ENCODE data around the gene LPCAT3.

Gene LPCAT3

GRCh38 chr12:6951551-6952120 is 66.6 kb downstream of the LPCAT3 start:
- DNase-seq: no peak

GRCh38 chr12:6950811-6951540 is 67.3 kb downstream of the LPCAT3 start, which contains the start of gene PTPN6:
PTPN6 (plus strand) TSS chr12:6951356; CDS start chr12:6951513, 157 bp downstream.
- no peak for DNase-seq

- DNase-seq: no peak
These were observed 67.9 kb downstream of the LPCAT3 start for GRCh38 chr12:6950401-6950801.

GRCh38 chr12:6948873-6949594 is 69.2 kb downstream of the LPCAT3 start:
- no peak for DNase-seq

- DNase-seq: no peak
These were observed 70.7 kb downstream of the LPCAT3 start for GRCh38 chr12:6947615-6948014.

GRCh38 chr12:6946920-6947374 is 71.3 kb downstream of the LPCAT3 start:
- no peak for DNase-seq

- peak; percentile 61 for DNase-seq
These were observed 72.0 kb downstream of the LPCAT3 start for GRCh38 chr12:6946033-6946919.

- DNase-seq: no peak
These were observed 72.7 kb downstream of the LPCAT3 start for GRCh38 chr12:6945613-6946012.

GRCh38 chr12:6944381-6945186 is 73.7 kb downstream of the LPCAT3 start:
- DNase-seq: peak; percentile 80

GRCh38 chr12:6943722-6944380 is 74.4 kb downstream of the LPCAT3 start, which contains the start of the genes C12orf57 and RNU7-1:
C12orf57 (plus strand) TSS chr12:6944022; CDS start chr12:6944122, 100 bp downstream.
RNU7-1 (plus strand) TSS chr12:6943816.
- DNase-seq: peak; percentile 55

GRCh38 chr12:6943389-6943721 is 74.9 kb downstream of the LPCAT3 start:
- DNase-seq: peak; percentile 70

GRCh38 chr12:6942331-6942665 is 76.0 kb downstream of the LPCAT3 start:
- no peak for DNase-seq

GRCh38 chr12:6941782-6942181 is 76.5 kb downstream of the LPCAT3 start:
- no peak for DNase-seq

GRCh38 chr12:6941267-6941666 is 77.0 kb downstream of the LPCAT3 start:
- DNase-seq: no peak

GRCh38 chr12:6939191-6939540 is 79.1 kb downstream of the LPCAT3 start:
- no peak for DNase-seq

- DNase-seq: no peak
These were observed 79.7 kb downstream of the LPCAT3 start for GRCh38 chr12:6938353-6939190.

GRCh38 chr12:6937481-6938352 is 80.6 kb downstream of the LPCAT3 start:
- peak; percentile 86 for DNase-seq

- DNase-seq: no peak
These were observed 81.4 kb downstream of the LPCAT3 start for GRCh38 chr12:6936636-6937480.

All from T-helper 9 cell (primary cell).